ENCODE measurements around the gene TRERF1.

TRERF1 gene

DNA sequence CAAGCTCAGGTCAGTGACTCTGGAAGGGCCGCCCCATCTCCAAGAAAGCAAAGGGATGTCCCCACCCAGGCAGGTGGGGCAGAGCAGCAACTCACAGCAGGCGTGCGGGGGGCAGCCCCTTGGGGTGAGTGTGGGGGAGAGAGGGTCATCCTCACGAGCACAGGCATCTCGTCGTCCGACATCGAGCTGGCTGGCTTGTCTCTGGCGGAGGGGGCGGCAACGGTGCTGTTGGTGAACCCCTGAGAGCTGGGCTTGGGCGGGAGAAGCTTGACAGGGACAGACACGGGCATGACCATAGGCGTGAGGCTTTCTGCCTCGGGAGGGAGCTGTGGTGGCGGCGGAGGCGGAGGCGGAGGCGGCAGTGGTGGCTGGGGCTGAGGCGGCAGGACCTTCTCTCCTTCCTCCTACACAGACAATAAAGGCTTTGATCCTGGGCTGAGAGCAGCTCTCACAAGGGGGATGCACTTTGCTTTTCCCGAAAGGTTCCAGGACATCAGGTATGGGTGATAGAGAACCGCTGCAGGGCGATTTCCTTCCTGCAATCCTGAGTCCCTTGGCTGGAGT lies 188.5 kb downstream of the TRERF1 start:
- TF ChIP-seq, protein P1, sequence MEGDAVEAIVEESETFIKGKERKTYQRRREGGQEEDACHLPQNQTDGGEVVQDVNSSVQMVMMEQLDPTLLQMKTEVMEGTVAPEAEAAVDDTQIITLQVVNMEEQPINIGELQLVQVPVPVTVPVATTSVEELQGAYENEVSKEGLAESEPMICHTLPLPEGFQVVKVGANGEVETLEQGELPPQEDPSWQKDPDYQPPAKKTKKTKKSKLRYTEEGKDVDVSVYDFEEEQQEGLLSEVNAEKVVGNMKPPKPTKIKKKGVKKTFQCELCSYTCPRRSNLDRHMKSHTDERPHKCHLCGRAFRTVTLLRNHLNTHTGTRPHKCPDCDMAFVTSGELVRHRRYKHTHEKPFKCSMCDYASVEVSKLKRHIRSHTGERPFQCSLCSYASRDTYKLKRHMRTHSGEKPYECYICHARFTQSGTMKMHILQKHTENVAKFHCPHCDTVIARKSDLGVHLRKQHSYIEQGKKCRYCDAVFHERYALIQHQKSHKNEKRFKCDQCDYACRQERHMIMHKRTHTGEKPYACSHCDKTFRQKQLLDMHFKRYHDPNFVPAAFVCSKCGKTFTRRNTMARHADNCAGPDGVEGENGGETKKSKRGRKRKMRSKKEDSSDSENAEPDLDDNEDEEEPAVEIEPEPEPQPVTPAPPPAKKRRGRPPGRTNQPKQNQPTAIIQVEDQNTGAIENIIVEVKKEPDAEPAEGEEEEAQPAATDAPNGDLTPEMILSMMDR (IDR thresholded peaks at IDR 0.05; ENCODE audit: insufficient read depth, low read depth, low read length, missing control alignments), result no peak
- H3K4me3 ChIP-seq (ENCODE audit: low read depth, low read length), result no peak overlapping the region
- DNase-seq (ENCODE audit: low read depth), result no peak

DNA sequence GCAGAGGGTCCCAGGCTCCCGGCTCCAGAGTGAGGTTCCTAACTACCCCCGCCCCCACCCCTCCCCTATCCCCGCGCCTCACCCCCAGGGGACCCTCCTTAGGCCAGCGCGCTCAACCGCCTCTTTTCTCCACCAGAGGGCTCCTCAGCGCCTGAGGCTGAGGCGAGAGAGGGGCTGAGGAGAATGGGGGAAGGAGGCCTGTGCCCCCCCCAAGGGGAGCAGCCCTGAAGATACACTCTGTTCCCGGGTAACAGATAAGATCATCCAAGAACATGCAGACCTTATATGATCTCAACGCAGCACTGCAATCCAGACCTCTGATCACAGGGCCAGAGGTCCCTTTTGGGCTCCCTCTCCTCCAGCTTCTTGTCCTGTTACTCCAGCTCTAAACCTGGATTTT lies 190.8 kb downstream of the TRERF1 start:
- TF ChIP-seq, protein P1 (IDR thresholded peaks at IDR 0.05; ENCODE audit: insufficient read depth, low read depth, low read length, missing control alignments), result peak; percentile 47
- H3K4me3 ChIP-seq (ENCODE audit: low read depth, low read length), result no peak overlapping the region
- DNase-seq (ENCODE audit: low read depth), result peak; percentile 33

DNA sequence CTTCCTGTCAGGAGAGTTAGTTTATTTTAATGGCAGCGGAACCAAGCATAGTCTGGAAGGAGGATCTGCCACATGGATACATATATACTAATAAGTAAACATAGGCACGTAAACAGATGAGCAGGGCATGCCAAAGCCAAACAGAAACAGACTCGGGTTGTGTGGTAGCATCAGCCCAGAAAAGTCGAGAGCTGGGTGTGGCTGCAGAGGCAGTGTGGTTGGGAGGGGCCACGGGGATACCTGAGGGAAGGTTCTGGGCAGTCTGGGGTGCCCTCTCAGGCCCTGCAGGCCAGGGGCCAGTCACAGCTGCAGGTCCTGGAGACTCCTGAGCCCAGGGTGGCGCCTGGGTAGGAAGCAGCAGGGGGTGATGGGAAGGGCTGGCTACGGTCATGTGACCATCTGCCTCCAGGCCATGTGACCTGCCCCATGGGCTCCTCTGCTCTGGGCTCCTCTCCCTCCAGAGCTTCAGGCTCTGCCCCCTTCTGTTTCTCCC lies 191.3 kb downstream of the TRERF1 start:
- DNase-seq (ENCODE audit: low read depth), result no peak
- no peak overlapping the region for H3K4me3 ChIP-seq (ENCODE audit: low read depth, low read length)
- TF ChIP-seq, protein P1 (IDR thresholded peaks at IDR 0.05; ENCODE audit: insufficient read depth, low read depth, low read length, missing control alignments), result no peak

DNA sequence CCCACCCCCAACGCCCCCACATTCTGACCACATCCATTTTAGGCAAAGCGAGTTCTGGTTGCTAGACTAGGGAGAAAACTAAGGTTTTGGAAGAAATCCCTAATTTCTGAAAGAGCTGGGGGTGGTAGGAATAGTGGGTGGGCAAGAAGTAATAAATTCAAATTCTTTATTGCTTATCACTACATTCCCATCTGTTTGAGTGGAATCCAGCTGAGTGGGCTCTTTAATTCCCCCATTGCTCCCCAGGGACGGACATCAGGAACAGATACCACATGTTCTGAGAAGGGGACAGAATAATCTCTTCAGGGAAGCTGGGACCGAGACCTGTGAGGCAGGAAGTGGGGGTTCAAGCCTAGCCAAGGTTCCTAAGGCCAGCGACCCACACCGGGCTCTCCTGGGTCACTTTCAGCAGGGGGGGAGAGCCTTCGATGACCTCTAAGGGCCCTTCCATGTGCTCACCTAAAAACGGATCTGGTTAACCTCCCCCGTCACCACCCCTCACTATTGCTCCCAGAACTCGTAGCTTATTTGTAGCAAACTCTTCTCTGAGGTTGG lies 191.8 kb downstream of the TRERF1 start:
- no peak for DNase-seq (ENCODE audit: low read depth)
- TF ChIP-seq, protein P1 (IDR thresholded peaks at IDR 0.05; ENCODE audit: insufficient read depth, low read depth, low read length, missing control alignments), result no peak
- no peak overlapping the region for H3K4me3 ChIP-seq (ENCODE audit: low read depth, low read length)

DNA sequence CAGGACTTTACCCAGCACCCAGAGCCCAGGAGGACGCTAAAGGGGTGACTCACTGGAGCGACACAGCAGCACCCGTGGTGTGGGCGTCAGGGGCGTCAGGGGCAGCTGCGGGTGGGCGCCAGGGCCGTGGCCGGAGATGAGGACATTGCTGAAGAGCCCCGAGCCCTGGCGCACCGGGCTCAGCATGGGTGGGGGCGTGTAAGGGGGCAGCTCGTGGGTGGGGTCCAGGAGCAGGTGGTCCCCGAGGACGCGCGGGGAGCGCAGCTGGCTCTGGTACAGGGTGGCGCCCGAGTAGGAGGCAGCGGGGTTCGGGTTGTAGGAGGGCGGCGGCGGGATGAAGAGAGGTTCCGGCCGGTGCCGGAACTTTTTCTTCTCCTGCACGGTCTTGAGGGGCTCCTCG lies 192.4 kb downstream of the TRERF1 start:
- TF ChIP-seq, protein P1 (IDR thresholded peaks at IDR 0.05; ENCODE audit: insufficient read depth, low read depth, low read length, missing control alignments), result no peak
- no peak overlapping the region for H3K4me3 ChIP-seq (ENCODE audit: low read depth, low read length)
- no peak for DNase-seq (ENCODE audit: low read depth)

DNA sequence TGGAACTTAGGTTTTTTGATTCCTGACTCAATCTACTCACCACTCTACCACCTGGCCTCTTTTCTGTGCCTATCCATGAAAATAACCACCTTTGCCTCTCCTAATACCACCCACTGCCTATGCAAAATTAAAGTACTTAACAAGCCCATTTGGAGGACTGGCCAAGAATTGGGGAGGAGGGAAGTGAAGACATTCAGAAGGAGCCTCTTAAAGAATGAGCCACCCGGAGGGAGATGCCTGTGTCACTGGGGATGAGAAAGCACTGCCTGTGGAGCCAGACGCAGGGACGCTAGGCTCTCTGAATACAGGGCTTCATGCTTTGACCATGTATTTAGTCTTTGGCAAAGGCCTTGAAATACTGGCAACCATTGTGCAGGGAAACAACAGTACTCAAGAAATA lies 194.1 kb downstream of the TRERF1 start:
- DNase-seq (ENCODE audit: low read depth), result no peak
- TF ChIP-seq, protein P1 (IDR thresholded peaks at IDR 0.05; ENCODE audit: insufficient read depth, low read depth, low read length, missing control alignments), result no peak

DNA sequence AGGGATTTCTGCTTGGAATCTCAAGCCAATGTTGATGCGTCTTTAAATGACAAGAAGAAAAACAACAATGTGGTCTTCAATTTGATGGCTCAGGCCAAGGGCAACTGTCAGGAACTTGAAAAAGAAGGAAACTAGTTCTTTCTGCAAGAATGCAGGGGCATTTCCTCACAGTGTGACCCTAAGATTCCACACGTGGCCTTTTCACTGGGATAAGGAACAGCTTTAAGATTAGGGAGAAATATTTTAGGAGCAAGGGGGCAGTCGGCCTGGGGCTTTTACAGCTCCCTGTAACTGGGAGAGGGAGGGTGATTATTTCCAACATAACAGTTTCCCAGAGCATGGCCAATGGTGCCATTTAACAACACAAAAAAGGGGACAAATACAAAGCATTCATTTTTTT lies 194.7 kb downstream of the TRERF1 start:
- TF ChIP-seq, protein P1 (IDR thresholded peaks at IDR 0.05; ENCODE audit: insufficient read depth, low read depth, low read length, missing control alignments), result no peak
- H3K4me3 ChIP-seq (ENCODE audit: low read depth, low read length), result no peak overlapping the region
- no peak for DNase-seq (ENCODE audit: low read depth)

More for the DNA sequence above, 194.1 kb downstream of the TRERF1 start:
- no peak overlapping the region for H3K4me3 ChIP-seq (ENCODE audit: low read depth, low read length)
